Endothelial cell of umbilical vein (primary cell): Measurements from ENCODE around the gene GTF3C1. TPM values are rescaled to one million over a fixed set of nuclear protein-coding genes. Genes with fewer than 3 reads are reported as not detected.

Source experiments
- BruUV-seq: library from RNA; stranded (reverse); fragments of 400-500 nt; replicated peaks from 2 replicates; lab custom pipeline; 2021; lab: Mats Ljungman, UMichigan
- CTCF ChIA-PET: fragments of 300-600, 350-600 bp; sonication (Branson Sonifier 250); formaldehyde crosslinking; loops from one replicate; lab custom pipeline; 2021; ENCODE audit warnings: antibody characterized with exemption, inconsistent platforms; lab: Charles Lee
- POLR2A ChIA-PET: fragments of 300-600, 350-600 bp; sonication (Branson Sonifier 250); formaldehyde crosslinking; loops from one replicate; lab custom pipeline; 2021; ENCODE audit warnings: antibody characterized with exemption, inconsistent platforms; lab: Charles Lee
- DNase-seq: peaks from one replicate; pipeline ENCODE4 v3.0.0-alpha.2; 2011; ENCODE audit warnings: low read depth, low spot score
- FAIRE-seq: peaks from 2 replicates; lab custom pipeline; 2011; peaks lifted over from hg19 to GRCh38; lab: Jason Lieb, UNC
- H2AFZ ChIP-seq: 2 replicates; pipeline ENCODE4 v1.6.0; 2012; ENCODE audit warnings: low read depth, low read length, control low read depth, inconsistent platforms
- H3K27ac ChIP-seq: 2 replicates; pipeline ENCODE4 v1.5.1; 2011; ENCODE audit warnings: low read depth, mild to moderate bottlenecking, control low read depth, low read length, moderate library complexity; ENCODE audit not compliant: insufficient read depth
- H3K27me3 ChIP-seq, 2 experiments: 2 replicates each; pipeline versions ENCODE4 v1.6.0 to v1.6.1; 2011; ENCODE audit warnings: low read length in 2 of 2, mixed read lengths in 1 of 2; ENCODE audit not compliant: control insufficient read depth in 2 of 2, insufficient read depth in 2 of 2
- H3K36me3 ChIP-seq, 2 experiments: 2 replicates in 1 of 2; 3 replicates in 1 of 2; pipeline ENCODE4 v1.5.1; 2011; ENCODE audit warnings: low read length in 2 of 2, mild to moderate bottlenecking in 1 of 2, moderate library complexity in 1 of 2; ENCODE audit not compliant: control insufficient read depth in 2 of 2, insufficient read depth in 2 of 2; ENCODE audit errors: extremely low read depth in 1 of 2
- H3K4me1 ChIP-seq: 3 replicates; pipeline ENCODE4 v1.5.1; 2011; ENCODE audit warnings: mild to moderate bottlenecking, low read length; ENCODE audit not compliant: control insufficient read depth, insufficient read depth; ENCODE audit errors: extremely low read depth
- H3K4me2 ChIP-seq: 2 replicates; pipeline ENCODE4 v1.6.1; 2011; ENCODE audit warnings: low read length, control low read depth, mixed read lengths; ENCODE audit not compliant: insufficient read depth
- H3K4me3 ChIP-seq, 3 experiments: fragments of 200-600 bp in 1 of 3; sonication (generic), shearing (Covaris generic) in 1 of 3; replicated peaks in 1 of 3; 2 replicates each; pipeline ENCODE4 v1.5.1; 2011 to 2016; ENCODE audit warnings: control low read depth in 3 of 3, low read length in 3 of 3, mild to moderate bottlenecking in 2 of 3, inconsistent platforms in 1 of 3, low read depth in 1 of 3, moderate library complexity in 1 of 3; ENCODE audit not compliant: insufficient read depth in 1 of 3
- H3K79me2 ChIP-seq: 2 replicates; pipeline ENCODE4 v1.6.0; 2012; ENCODE audit warnings: low read length, inconsistent platforms; ENCODE audit not compliant: control insufficient read depth, insufficient read depth
- H3K9ac ChIP-seq: replicated peaks from 2 replicates; pipeline ENCODE3; 2011; ENCODE audit warnings: low read length, control low read depth; ENCODE audit not compliant: insufficient read depth; ENCODE audit errors: extremely low read depth
- H3K9me1 ChIP-seq: replicated peaks from 3 replicates; pipeline ENCODE4 v1.6.0; 2011; ENCODE audit warnings: mild to moderate bottlenecking, low read length; ENCODE audit not compliant: control insufficient read depth, insufficient read depth; ENCODE audit errors: extremely low read depth
- H3K9me3 ChIP-seq: replicated peaks from 2 replicates; pipeline ENCODE4 v1.5.1; 2012; ENCODE audit warnings: low read length, inconsistent platforms; ENCODE audit not compliant: control insufficient read depth, insufficient read depth
- H4K20me1 ChIP-seq: replicated peaks from 2 replicates; pipeline ENCODE3; 2011; ENCODE audit warnings: mild to moderate bottlenecking, low read length; ENCODE audit not compliant: control insufficient read depth, insufficient read depth; ENCODE audit errors: extremely low read depth
- EZH2 ChIP-seq: IDR thresholded peaks from 2 replicates; pipeline ENCODE4 v1.6.1; 2012; ENCODE audit warnings: borderline replicate concordance, low read depth, mild to moderate bottlenecking, moderate library complexity, low read length, inconsistent platforms; ENCODE audit not compliant: severe bottlenecking
- FOS ChIP-seq: IDR thresholded peaks from 2 replicates; pipeline ENCODE4 v1.6.1; 2011; ENCODE audit warnings: mild to moderate bottlenecking, low read length, moderate library complexity, borderline replicate concordance; ENCODE audit not compliant: insufficient read depth
- JUN ChIP-seq: IDR thresholded peaks from 2 replicates; pipeline ENCODE4 v1.6.1; 2011; ENCODE audit warnings: borderline replicate concordance, low read depth; ENCODE audit not compliant: insufficient read length, insufficient read depth
- MYC ChIP-seq: IDR thresholded peaks from one replicate; pipeline ENCODE4 v1.6.1; 2011; ENCODE audit warnings: mild to moderate bottlenecking, low read depth, low read length
- POLR2A ChIP-seq: IDR thresholded peaks from 2 replicates; pipeline ENCODE4 v1.6.1; 2012; ENCODE audit warnings: low read depth, mild to moderate bottlenecking, control low read depth, low read length
- POLR2AphosphoS5 ChIP-seq: IDR thresholded peaks from 2 replicates; pipeline ENCODE4 v1.6.1; 2012; ENCODE audit warnings: low read depth, mild to moderate bottlenecking, control low read depth, low read length, moderate library complexity; ENCODE audit not compliant: insufficient read depth
- dilution Hi-C: fragments of 300-500 bp; cut with MboI; formaldehyde crosslinking; loops from one replicate; pipeline ENCODE4 v1.15.0; 2019; ENCODE audit warnings: low sequenced_read_pairs; ENCODE audit not compliant: extremely low pct_ligation_motif_present
- intact Hi-C: fragments of 100-400 bp; cut with micrococcal nuclease; formaldehyde crosslinking; loops from one replicate; pipeline ENCODE4 v1.10.0; 2022
- polyA plus RNA-seq, 4 experiments: library from polyadenylated mRNA; depleted of rRNA in 3 of 4; stranded (reverse) in 3 of 4; unstranded in 1 of 4; fragments of >200 nt; gene quantifications; 2 replicates each; pipeline versions ENCODE4 v1.2.1 to v1.2.3, GENCODE V29; 2011 to 2012; ENCODE audit warnings: missing spikeins in 1 of 4
- total RNA-seq: library from RNA; stranded (reverse); gene quantifications from 2 replicates; pipeline ENCODE4 v1.2.3, GENCODE V29; 2021
- TF ChIP-seq, protein P1 (sequence below): IDR thresholded peaks from 2 replicates; pipeline ENCODE4 v1.6.1; 2011; ENCODE audit not compliant: insufficient read depth, insufficient read length

Gene GTF3C1
- total and polyA plus RNA-seq, 2 donors (not counting 3 experiments of a cell fraction or from before 2014, with no cell fraction given) = 58.1 to 86.1 TPM

- Histone ChIP-seq H2AFZ (no peak overlapping the region), H3K9ac (no peak overlapping the region), H3K4me1 (no peaks in the 10 kb centered on the region), H3K36me3 (no peaks in the 10 kb centered on the region), H3K27ac (no peak overlapping the region), H4K20me1 (no peaks in the 10 kb centered on the region), H3K4me2 (no peak overlapping the region), H3K79me2 (no peaks in the 10 kb centered on the region), H3K27me3 (no peaks in the 10 kb centered on the region), H3K4me3 (no peak overlapping the region), H3K9me3 (no peaks in the 10 kb centered on the region), H3K9me1 (no peaks in the 10 kb centered on the region)
- FAIRE-seq = no peak
- TF ChIP-seq, protein P1, sequence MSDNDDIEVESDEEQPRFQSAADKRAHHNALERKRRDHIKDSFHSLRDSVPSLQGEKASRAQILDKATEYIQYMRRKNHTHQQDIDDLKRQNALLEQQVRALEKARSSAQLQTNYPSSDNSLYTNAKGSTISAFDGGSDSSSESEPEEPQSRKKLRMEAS = no peak
- TF ChIP-seq FOS (no peak), POLR2AphosphoS5 (no peak), MYC (no peak), EZH2 (no peak)
- DNase-seq = no peak
- ChIA-PET CTCF (interaction anchor here (1.0 kb wide), 1 partner anchor 8 kb away, joined by 3 read pairs; the partner anchor contains the start of genes GTF3C1 and KATNIP), POLR2A (no interaction called here)
- dilution Hi-C loops (no loop called here), intact Hi-C loops (no loop called here)
- no TSS peak for BruUV-seq
These were observed 8.7 kb upstream of the GTF3C1 start for GRCh38 chr16:27558434-27558833.

DNA sequence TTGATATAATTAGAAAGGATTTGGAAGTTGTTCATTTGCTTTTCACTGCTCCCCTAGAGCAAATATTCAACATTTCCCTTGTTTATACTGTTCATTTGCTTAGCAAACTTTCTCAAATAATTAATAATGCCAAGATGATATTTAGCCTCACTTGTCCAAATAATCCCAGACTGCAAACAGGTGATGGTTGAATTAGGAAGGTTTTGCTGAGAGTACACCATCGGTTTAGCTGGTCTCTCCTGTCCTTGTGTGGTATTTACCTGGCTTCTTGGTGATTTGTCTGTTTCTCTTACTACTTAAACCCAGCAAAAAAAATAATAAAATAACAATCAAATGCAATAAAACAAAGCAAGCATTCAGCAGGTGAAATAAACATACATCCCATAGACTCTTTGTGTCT is 6.8 kb upstream of the GTF3C1 start:
- intact Hi-C loops = no loop called here
- ChIA-PET CTCF (no interaction called here), POLR2A (no interaction called here)
- Histone ChIP-seq H3K9ac (no peak overlapping the region), H3K4me3 (no peak overlapping the region), H3K79me2 (peaks cover 2% of the 10 kb centered on the region), H3K4me1 (no peaks in the 10 kb centered on the region), H3K27me3 (no peaks in the 10 kb centered on the region), H3K27ac (no peak overlapping the region), H3K9me1 (no peaks in the 10 kb centered on the region), H3K9me3 (no peaks in the 10 kb centered on the region), H4K20me1 (no peaks in the 10 kb centered on the region), H2AFZ (no peak overlapping the region), H3K36me3 (no peaks in the 10 kb centered on the region), H3K4me2 (no peak overlapping the region)
- TF ChIP-seq POLR2A = no peak
- no peak for TF ChIP-seq FOS
- TF ChIP-seq EZH2 = no peak
- TF ChIP-seq JUN = no peak
- dilution Hi-C loops = no loop called here
- BruUV-seq = no TSS peak
- no peak for DNase-seq
- no peak for FAIRE-seq
